MG63 (cell line): ENCODE measurements around the gene CAVIN2. TPM values are rescaled to one million over a fixed set of nuclear protein-coding genes. Genes with fewer than 3 reads are reported as not detected.

ENCODE experiments used
- DNase-seq: peaks from one replicate; pipeline ENCODE4 v3.0.0-alpha.2; 2020
- H3K27me3 ChIP-seq: fragments of 250-450 bp; sonication (Bioruptor Pico); 2 replicates; pipeline ENCODE4 v1.5.1; 2020; ENCODE audit warnings: mild to moderate bottlenecking, moderate library complexity
- H3K36me3 ChIP-seq: fragments of 250-450 bp; sonication (Bioruptor Pico); 2 replicates; pipeline ENCODE4 v1.5.1; 2020; ENCODE audit warnings: mild to moderate bottlenecking, moderate library complexity
- H3K4me3 ChIP-seq: fragments of 250-450 bp; sonication (Bioruptor Pico); 2 replicates; pipeline ENCODE4 v1.5.1; 2020; ENCODE audit warnings: mild to moderate bottlenecking, moderate library complexity
- H3K9me3 ChIP-seq: fragments of 250-450 bp; sonication (Bioruptor Pico); 2 replicates; pipeline ENCODE4 v1.5.1; 2020; ENCODE audit warnings: mild to moderate bottlenecking, moderate library complexity
- total RNA-seq: library from RNA; depleted of rRNA; stranded (reverse); fragments of >200 nt; shearing (Covaris generic); gene quantifications from 2 replicates; pipeline ENCODE4 v1.2.3, GENCODE V29; 2014; ENCODE audit warnings: low replicate concordance; rRNA removed

Gene CAVIN2, protein sequence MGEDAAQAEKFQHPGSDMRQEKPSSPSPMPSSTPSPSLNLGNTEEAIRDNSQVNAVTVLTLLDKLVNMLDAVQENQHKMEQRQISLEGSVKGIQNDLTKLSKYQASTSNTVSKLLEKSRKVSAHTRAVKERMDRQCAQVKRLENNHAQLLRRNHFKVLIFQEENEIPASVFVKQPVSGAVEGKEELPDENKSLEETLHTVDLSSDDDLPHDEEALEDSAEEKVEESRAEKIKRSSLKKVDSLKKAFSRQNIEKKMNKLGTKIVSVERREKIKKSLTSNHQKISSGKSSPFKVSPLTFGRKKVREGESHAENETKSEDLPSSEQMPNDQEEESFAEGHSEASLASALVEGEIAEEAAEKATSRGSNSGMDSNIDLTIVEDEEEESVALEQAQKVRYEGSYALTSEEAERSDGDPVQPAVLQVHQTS
- total RNA-seq = 44.0 and 44.2 TPM in 2 replicates

DNA sequence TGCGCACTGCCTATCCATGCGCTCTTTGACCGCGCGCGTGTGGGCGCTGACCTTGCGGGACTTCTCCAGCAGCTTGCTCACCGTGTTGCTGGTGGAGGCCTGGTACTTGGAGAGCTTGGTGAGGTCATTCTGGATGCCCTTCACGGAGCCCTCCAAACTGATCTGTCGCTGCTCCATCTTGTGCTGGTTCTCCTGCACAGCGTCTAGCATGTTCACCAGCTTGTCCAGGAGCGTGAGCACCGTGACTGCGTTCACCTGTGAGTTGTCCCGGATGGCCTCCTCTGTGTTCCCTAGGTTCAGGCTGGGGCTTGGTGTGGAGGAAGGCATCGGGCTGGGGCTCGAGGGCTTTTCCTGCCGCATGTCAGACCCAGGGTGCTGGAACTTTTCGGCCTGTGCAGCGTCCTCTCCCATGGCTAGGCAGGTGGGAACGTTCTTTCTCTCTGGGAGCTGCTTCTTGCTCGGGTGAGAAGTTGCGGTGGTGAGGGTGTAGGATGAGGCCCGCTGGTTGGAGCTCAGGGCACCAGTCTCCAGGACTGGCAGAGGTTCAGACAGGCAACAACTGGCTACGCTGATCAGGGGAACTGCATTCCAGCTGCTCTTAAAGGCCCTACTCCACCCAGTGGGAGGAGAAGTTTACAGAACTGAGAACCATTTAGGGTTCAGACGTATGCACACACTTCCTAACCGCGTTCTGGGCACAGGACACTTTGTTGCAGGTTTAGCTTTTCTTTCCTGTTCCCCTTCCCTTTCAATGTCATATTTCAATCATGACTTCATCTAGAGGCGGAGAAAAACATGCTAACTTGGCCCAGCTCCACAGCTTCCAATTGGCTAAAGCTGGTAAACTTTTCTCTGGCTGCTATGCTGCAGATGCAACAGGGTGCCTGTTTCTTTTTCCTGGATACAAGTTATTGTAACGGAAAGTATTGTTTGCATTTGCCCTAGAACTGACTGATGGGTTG is at the start of gene CAVIN2:
Gene CAVIN2 (minus strand): TSS at position 574 of the 962 bp plus-strand sequence. CDS start 163 bp downstream, at position 411.
- H3K36me3 ChIP-seq = peaks cover 10% of the 10 kb centered on the region
- peak; percentile 91 for DNase-seq
- H3K4me3 ChIP-seq = peak within 1 kb of the TSS; percentile 47
- H3K9me3 ChIP-seq = no peaks in the 10 kb centered on the region
- no peaks in the 10 kb centered on the region for H3K27me3 ChIP-seq

DNA sequence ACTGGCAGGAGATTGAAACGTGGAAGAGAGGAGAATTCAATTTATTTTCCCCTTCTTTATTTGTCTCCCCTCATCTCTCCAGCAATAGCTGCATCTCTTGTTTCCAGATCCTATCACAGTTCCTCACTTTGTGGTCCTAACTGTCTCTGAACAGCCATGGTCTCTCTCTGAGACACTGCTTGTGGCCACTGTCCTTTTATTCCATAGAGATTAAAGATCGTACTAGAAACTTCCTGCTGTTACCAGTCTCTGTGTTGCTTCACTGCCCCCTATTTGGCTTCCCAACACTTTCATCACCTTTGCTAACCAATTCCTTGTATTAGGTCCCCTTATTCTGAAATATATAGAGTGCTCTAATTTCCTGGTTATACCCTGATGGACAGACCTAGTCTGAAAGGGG is 48.9 kb upstream of the CAVIN2 start:
- peaks cover 13% of the 10 kb centered on the region for H3K9me3 ChIP-seq
- DNase-seq = no peak
- no peaks in the 10 kb centered on the region for H3K27me3 ChIP-seq
- no peak overlapping the region for H3K4me3 ChIP-seq
- no peaks in the 10 kb centered on the region for H3K36me3 ChIP-seq

DNA sequence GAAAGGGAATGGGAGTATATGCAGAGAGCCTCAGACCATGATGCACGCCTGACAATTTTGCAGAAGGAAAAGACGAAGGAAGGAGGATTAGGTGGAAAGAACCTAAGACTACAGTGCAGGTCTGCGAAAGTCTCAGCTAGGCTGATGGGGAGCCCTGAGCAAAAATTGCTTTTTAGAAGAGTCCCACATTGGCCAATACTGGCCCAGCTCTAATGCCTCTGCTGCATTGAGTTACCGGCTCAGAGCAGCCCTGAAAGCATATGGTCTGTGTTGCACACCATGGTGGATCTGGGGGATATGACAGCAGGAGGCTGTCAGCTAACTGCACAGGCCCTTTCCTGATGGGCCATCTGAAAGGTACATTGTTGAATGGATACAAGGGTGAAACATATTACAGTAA is 48.3 kb upstream of the CAVIN2 start:
- Histone ChIP-seq H3K4me3 (no peak overlapping the region), H3K27me3 (no peaks in the 10 kb centered on the region), H3K36me3 (no peaks in the 10 kb centered on the region), H3K9me3 (peaks cover 12% of the 10 kb centered on the region)
- no peak for DNase-seq

DNA sequence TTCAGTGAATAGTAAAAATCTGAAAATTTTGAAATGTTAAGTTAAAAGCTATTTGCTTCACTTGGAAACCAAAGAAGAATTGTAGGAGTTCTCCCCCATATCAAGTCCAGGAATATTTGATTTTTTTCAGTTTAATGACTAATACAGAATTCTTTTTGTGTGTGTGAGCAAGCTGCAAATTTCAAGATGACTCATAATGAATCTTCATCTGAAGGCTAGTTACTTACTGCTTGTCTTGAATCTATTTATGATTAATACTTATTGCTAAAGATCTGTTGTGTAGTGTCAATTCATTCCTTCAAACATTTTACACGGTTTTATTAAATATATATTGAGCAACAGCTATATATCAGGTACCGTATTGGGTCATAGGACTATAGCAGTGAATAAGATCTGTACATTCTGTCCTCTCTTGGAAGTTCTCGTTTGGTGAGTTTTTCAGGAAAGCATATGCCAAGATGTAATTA is 47.8 kb upstream of the CAVIN2 start:
- Histone ChIP-seq H3K27me3 (no peaks in the 10 kb centered on the region), H3K36me3 (no peaks in the 10 kb centered on the region), H3K9me3 (peaks cover 12% of the 10 kb centered on the region), H3K4me3 (no peak overlapping the region)
- DNase-seq = no peak

DNA sequence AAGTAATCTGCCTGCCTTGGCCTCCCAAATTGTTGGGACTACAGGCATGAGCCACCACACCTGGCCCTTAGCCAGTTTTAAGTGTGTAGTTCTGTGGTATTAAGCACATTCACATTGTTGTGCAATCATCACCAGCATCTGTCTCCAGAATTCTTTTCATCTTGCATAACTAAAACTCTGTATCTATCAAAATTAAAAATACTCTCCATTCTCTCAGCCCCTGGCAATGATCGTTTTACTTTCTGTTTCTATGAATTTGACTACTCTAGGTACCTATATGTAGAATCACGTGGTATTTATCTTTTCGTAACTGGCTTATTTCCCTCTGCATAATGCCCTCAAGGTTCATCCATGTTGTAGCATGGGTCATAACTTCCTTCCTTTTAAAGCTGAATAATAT is 45.5 kb upstream of the CAVIN2 start:
- no peaks in the 10 kb centered on the region for H3K27me3 ChIP-seq
- H3K9me3 ChIP-seq = peaks cover 12% of the 10 kb centered on the region
- no peak overlapping the region for H3K4me3 ChIP-seq
- DNase-seq = peak; percentile 19
- H3K36me3 ChIP-seq = no peaks in the 10 kb centered on the region

DNA sequence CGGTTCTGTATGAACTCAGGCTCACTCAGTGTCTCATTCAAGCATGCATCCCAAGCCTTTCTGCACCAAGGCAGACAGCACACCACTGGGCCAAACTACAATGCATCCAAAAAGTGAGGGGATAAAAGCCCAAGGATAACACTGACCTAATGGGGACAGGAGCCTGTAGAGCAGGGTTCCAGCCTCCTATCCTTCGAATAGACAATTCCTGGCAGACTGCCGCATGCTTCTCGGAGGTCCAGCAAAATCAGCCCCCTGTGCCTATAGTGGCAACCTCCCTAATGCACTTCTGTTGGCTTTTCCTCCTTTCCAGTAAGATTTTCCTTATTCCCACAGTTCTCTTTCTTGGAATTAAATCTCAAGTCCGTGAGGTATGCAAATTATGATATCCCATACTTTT is 44.8 kb upstream of the CAVIN2 start:
- H3K4me3 ChIP-seq = no peak overlapping the region
- no peak for DNase-seq
- peaks cover 12% of the 10 kb centered on the region for H3K9me3 ChIP-seq
- H3K27me3 ChIP-seq = no peaks in the 10 kb centered on the region
- H3K36me3 ChIP-seq = no peaks in the 10 kb centered on the region

DNA sequence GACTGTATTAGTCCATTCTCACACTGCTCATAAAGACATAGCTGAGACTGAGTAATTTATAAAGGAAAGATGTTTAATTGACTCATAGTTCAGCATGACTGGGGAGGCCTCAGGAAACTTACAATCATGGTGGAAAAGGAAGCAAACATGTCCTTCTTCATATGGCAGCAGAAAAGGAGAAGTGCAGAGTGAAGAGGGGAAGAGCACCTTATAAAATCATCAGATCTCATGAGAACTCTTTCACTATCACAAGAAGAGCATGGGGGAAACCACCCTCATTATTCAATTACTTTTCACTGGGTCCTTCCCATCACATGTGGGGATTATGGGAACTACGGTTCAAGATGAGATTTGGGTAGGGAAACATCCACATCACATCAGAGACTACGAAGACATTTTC is 43.0 kb upstream of the CAVIN2 start:
- no peak for DNase-seq
- H3K36me3 ChIP-seq = no peaks in the 10 kb centered on the region
- no peaks in the 10 kb centered on the region for H3K27me3 ChIP-seq
- no peak overlapping the region for H3K4me3 ChIP-seq
- peaks cover 12% of the 10 kb centered on the region for H3K9me3 ChIP-seq

DNA sequence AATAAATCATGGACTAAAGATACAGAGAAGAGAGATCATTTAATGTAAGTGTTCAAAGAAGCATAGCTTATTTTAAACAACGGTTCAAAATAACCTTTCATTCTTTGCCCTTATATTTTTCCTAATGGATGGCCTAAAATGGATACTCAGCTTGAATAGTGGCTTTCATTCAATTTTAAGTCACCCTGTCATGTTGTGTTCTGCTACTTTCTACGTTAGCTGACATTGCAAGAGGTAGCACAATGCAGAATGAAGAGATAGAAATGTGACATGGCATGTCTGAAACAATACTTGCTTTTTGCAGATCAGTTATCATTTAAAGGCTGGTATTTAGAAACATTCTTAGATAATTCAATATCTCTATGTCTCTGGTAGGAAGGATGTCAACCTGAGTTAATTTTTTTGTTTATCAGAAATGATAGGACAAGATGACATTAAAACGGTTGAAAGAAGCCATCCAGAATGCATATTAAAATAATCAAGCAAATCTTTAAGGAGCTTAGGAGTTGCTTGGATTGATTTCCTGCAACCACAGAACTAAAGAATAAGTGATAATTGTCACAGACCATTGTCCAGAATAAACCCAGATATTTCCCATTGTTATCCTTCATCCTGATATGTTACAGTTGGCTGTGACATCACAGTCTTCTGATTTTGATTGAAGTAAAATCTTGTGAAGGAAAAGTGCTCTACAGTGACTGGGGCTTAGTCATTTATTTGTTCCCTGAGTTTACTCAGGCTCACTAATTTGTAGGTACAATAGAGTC is 41.7 kb upstream of the CAVIN2 start:
- H3K9me3 ChIP-seq = peaks cover 12% of the 10 kb centered on the region
- no peaks in the 10 kb centered on the region for H3K36me3 ChIP-seq
- DNase-seq = no peak
- no peak overlapping the region for H3K4me3 ChIP-seq
- H3K27me3 ChIP-seq = no peaks in the 10 kb centered on the region

DNA sequence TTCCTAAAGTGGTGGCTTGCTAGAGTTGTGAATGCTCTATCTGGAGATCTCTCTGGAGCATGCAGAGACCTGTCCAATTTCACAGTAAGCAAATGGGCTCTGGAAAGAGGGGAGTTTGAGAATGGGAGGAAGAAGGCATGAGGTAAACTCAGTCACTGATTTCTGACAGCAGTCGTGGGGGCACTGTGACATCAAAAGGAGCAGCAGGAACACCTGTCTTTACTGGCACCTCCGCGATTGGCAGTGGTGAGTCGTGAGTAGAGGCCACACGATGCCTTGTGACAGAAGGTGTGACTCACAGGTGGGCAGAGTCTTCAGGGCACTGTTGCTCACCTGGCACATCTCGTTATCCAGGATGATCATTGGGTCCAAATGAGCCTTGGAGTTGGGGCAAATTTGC is 38.8 kb upstream of the CAVIN2 start:
- H3K27me3 ChIP-seq = no peaks in the 10 kb centered on the region
- H3K9me3 ChIP-seq = no peaks in the 10 kb centered on the region
- no peaks in the 10 kb centered on the region for H3K36me3 ChIP-seq
- DNase-seq = no peak
- H3K4me3 ChIP-seq = no peak overlapping the region

DNA sequence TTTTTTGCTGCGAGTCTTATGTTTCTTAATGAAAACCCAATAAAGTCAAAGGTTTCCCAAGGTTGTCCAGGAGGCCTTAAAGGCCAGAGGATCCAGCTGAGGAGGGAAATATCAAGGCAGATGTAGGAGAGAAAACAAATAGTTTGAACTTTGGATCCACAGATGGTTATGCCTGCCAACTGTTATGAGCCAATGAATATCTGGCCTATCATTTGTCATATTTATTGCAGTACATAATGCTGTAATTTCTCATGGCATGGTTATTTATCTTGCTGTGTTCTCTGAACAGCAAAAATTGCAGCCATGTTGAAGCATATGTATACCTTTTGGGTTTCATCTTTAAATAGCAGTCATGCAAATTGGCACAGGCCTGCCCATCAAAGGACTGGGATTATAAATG is 38.2 kb upstream of the CAVIN2 start:
- no peaks in the 10 kb centered on the region for H3K27me3 ChIP-seq
- DNase-seq = no peak
- H3K4me3 ChIP-seq = no peak overlapping the region
- no peaks in the 10 kb centered on the region for H3K36me3 ChIP-seq
- no peaks in the 10 kb centered on the region for H3K9me3 ChIP-seq

DNA sequence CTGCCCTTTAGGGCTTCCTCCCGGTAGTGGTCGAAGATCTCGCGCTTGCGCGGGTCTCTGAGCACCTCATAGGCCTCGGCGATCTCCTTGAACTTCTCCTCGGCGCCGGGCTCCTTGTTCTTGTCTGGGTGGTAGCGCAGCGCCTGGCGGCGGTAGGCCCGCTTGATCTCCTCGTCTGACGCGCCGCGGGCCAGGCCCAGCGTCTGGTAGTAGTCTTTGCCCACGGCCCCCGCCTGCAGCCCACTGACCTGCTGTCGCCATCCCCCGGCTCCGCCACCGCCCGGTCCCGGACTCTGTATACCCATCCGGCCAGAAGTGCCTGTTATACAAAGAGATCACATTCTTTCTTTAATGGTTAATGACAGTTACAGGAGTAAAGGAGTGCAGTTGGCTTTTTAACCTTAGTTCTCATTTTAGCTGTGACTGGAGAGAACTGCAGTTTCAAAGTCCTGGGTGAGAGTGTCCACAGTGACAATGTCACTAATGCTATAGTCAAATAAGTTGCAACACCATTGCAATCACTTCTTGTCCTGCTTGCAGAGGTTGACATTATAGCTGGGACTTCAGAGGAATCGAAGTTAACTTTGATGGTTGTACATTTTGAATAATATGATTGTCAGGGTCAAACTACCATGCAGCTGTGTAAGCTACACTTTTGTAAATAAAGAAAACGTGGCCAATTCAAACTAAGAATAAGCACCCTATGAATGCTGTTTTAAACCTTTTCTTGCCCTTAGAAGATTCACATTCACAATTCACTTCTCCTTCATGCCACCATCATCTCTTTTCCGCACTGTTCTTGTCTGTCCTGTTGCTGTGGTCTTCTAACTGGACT is 35.3 kb upstream of the CAVIN2 start:
- Histone ChIP-seq H3K4me3 (no peak overlapping the region), H3K9me3 (no peaks in the 10 kb centered on the region), H3K27me3 (no peaks in the 10 kb centered on the region), H3K36me3 (no peaks in the 10 kb centered on the region)
- DNase-seq = no peak

DNA sequence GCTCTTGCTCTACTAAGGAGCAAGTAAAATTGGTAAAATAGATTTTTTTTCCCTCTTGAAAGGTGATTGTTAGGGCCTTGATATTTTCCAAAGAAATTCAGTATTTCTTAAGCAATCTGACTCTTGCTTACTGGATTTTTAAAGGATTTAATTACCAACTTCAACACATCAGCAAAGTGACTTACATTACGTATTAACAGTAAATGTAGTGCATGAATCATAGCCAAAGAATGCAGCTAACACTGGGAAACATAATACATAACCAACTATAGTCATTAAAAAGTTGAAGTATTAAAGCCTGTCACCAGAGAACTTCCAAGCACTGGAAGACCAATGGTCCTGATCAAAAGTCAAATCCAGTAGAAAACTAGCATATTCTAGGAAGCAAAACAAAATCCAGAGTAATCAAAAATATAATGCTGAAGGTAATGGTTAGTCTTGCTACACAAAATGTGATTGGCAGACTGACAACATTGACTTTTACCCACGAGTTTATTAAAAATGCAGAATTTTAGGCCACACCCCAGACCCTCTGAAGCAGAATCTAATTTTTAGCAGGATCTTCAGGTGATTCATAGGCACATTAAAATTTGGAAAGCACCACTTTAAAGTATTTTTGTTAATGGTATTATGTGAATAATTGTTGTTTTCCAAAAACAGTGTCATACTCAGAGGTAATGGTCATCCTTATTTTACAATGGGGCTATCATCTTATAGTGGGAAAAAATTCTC is 31.8 kb upstream of the CAVIN2 start:
- Histone ChIP-seq H3K36me3 (no peaks in the 10 kb centered on the region), H3K27me3 (no peaks in the 10 kb centered on the region), H3K9me3 (no peaks in the 10 kb centered on the region), H3K4me3 (no peak overlapping the region)
- DNase-seq = no peak

DNA sequence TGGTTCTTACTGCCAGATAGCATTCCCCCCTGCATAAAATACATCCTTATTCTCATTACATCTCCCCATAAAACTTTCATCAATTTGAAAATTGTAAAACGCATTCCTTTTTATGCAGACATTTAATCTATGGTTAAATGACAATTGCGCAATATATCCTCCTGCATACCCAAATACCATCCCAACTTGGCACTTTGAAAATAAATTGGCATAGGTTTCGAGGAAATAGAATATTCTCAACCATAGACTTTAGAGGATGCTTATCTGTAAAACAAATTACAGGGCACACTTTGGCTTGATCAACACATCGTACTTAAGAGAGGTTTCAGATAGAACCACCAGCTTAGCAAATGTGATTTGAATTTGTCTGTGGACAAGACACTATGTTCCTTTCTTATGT is 31.0 kb upstream of the CAVIN2 start:
- no peak for DNase-seq
- Histone ChIP-seq H3K9me3 (no peaks in the 10 kb centered on the region), H3K4me3 (no peak overlapping the region), H3K27me3 (no peaks in the 10 kb centered on the region), H3K36me3 (no peaks in the 10 kb centered on the region)

DNA sequence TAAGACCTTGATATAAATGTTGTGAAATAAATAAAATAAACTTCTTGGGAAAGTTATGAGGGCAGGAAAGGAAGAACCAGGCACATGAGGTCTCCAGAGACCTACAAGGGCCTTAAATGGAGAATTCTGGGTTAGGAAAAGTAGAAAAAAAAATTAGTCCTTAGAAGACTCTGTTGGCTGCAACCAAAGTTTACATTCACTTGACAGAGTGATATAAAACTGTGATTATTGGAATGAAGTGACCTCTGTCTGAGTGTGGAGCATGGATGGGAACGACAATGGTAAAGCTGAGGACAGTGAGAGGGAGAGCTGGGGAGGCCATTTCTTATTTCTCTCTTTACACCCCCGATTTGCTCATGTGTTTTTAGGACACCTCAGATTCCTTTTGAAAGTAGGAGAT is 29.0 kb upstream of the CAVIN2 start:
- no peak for DNase-seq
- Histone ChIP-seq H3K27me3 (no peaks in the 10 kb centered on the region), H3K4me3 (no peak overlapping the region), H3K36me3 (no peaks in the 10 kb centered on the region), H3K9me3 (no peaks in the 10 kb centered on the region)

DNA sequence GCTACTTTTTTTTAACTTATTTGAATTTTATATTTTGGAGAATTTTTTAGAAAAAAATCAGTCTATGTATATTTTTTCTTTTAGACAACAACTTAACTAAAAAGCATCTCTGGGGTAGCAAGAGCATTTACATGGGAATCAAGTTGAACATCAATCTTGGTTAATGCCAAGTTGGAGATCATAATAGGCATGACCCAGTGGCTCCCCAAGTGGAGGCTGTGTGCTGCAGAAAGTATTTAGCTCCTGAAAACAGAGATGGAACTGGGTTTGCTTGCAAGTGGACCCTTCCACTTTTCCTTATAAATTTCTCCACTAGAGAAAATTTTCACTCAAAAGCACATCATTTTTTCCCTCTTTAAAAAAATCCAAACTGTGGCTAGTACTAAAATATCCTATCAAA is 23.9 kb upstream of the CAVIN2 start:
- H3K36me3 ChIP-seq = no peaks in the 10 kb centered on the region
- DNase-seq = no peak

More for the DNA sequence above, 23.9 kb upstream of the CAVIN2 start:
- no peaks in the 10 kb centered on the region for H3K27me3 ChIP-seq
- no peak overlapping the region for H3K4me3 ChIP-seq
- H3K9me3 ChIP-seq = no peaks in the 10 kb centered on the region
